GM12872 (cell line): ENCODE data around the gene FHAD1.

Experiments
- TF ChIP-seq, protein P1 (sequence below): IDR thresholded peaks from 3 replicates; pipeline ENCODE4 v1.5.1; 2011; ENCODE audit warnings: low read depth, mild to moderate bottlenecking, low read length, moderate library complexity; ENCODE audit not compliant: insufficient read depth

Gene FHAD1

DNA sequence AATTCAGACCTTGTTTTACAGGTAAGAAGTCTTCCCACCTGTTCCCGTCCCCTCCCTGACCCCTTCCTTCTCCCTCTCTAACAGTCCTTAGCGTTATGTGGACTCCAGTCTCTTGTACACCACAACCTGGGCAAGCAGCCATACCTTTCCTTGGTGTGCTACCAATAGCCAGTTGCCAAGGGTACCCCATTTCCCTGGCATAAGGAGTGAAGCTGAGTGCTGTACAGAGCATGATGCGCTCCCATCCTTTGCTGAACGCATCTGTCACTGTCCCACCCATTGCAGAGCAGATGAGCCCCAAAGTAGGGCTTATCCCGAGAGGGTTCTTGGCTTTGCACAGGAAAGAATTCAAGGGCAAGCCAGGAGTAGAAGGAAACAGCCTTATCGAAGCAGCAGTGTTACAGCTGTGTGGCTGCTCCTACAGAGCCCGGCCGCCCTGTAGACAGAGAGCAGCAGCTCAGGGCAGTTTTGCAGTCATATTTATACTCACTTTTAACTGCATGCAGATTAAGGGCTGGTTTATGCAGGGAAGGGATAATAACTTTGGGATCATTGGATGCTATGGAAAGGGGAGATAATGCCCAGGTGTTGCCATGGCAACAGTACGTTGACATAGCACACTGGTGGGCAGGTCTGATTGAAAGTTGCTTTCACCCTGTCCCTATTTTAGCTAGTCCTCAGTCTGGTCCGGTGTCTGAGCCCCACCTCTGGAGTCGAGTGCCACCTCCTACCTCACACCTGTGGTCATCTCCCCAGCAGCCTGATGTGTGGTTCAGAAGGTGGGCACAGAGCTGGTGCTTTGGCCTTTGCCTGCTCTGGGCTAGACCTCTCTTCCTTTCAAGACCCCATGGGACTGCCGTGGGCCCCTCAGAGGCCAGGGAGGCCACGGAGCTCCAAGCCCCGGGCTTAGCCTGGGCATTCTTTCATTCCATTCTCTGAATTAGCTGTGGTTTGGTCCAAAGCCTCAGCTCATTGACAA is 5.1 kb downstream of the FHAD1 start:
- TF ChIP-seq, protein P1, sequence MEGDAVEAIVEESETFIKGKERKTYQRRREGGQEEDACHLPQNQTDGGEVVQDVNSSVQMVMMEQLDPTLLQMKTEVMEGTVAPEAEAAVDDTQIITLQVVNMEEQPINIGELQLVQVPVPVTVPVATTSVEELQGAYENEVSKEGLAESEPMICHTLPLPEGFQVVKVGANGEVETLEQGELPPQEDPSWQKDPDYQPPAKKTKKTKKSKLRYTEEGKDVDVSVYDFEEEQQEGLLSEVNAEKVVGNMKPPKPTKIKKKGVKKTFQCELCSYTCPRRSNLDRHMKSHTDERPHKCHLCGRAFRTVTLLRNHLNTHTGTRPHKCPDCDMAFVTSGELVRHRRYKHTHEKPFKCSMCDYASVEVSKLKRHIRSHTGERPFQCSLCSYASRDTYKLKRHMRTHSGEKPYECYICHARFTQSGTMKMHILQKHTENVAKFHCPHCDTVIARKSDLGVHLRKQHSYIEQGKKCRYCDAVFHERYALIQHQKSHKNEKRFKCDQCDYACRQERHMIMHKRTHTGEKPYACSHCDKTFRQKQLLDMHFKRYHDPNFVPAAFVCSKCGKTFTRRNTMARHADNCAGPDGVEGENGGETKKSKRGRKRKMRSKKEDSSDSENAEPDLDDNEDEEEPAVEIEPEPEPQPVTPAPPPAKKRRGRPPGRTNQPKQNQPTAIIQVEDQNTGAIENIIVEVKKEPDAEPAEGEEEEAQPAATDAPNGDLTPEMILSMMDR: no peak

DNA sequence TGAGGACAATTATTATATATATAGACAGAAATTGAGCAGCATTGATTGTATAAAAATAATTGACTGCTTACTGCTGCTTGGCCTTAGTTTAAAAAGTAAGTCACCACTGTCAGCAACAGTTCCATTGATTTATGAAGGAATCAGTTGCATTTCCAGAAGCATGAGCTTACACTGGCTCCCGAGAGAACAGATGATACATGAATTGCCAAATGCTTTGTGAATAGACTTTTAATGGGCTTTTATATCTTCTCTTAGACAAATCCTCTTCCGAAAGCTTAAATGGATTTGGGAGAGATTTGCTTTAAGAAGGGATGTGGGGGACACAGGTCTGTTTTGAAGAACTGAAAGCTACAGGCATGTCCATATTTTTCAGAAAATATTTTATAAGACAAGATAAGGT is 7.5 kb downstream of the FHAD1 start:
- TF ChIP-seq, protein P1: no peak

DNA sequence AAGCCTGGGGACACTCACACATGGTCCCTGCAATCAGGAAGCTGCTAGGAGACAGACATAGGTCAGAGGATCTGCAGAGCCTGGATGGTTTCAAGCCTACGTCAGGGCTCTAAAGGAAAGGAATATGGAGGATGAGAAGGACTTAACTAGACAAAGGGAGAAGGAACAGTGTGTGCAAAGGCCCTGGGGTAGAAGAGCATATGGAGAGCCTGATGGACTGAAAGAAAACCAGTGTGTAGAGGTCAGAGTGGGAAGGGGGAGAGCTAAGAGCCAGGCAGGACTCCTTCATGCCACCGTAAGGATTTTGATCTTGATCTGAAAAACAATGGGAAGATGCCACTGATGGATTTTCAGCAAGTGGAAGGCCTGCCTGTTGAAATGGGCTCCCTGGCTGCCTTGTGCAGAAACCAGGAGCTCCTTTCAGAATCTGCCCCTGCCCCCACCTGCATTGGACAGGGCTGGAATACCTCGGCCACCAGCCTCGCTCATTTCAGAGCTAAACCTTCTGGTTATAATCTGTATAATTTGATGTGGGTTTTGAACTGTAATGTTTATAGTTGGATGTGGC is 8.6 kb downstream of the FHAD1 start:
- TF ChIP-seq, protein P1: no peak

DNA sequence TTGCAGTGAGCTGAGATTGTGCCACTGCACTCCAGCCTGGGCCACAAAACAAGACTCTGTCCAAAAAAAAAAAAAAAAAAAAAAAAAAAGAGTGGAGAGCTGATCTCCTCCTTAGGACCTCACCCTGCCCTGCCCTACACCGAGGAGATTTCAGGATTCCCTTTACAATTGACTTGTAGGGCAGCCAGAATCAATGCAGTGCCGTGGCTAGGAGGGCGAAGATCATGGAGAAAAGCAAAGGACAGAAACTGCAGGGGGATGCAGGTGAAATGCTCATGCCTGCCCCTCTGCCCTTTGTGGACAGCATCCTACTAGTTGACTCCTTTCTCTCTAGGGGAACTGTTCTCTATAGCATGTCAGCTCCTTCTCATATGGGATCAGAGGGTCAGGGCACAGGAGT is 9.6 kb downstream of the FHAD1 start:
- TF ChIP-seq, protein P1: no peak

DNA sequence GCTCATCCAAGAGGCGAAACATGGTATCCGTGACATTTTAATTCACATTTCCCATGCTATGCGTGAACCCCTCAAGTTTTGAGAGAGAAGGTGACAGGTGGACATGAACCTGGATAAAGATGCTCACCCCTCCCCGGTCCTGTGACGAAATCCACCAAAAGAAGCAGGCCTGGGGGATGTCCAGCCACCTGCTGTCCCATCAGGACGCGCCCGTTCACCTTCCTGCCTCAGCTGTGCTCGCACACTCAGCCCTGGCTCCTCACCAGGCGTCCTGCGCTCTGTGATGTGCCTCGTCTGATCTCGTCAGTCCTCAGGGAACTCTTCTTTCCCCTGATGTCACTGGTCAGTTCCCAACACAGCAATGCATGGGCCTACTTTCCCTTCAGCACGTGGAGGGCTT is 10.3 kb downstream of the FHAD1 start:
- TF ChIP-seq, protein P1: no peak

DNA sequence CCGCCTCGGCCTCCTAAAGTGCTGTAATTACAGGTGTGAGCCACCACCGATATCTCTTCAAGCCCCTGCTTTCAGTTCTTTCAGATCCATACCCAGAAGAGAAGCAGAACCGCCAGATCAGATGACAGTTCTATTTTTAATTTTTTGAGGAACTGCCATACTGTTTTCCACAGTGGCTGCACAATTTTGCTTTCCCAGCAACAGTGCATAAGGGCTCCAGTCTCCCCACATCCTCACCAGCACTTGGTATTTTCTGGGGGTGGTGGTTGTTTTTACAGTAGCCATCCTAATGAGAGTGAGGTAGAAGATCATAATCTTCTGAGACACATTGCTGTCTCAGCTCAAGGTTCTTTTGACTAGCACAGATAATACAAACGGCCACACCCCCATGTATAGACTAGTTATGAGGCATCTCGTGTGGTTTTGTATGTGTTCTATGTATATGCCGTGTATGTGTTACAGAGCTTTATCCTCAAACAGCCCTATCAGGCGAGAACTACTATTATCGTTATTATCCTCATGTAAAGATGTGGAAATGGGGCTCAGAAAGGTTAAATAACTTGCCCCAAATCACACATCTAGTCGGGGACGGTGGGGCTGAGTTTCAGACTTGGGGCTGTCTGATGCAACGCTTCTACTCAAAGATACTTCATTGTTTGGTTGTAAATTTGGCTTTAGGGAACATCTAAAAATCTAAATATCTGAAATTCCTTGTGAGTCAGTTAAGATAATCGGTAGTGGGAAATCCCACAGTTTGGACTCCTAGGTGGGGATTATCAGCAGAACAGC is 12.0 kb downstream of the FHAD1 start:
- TF ChIP-seq, protein P1: no peak

DNA sequence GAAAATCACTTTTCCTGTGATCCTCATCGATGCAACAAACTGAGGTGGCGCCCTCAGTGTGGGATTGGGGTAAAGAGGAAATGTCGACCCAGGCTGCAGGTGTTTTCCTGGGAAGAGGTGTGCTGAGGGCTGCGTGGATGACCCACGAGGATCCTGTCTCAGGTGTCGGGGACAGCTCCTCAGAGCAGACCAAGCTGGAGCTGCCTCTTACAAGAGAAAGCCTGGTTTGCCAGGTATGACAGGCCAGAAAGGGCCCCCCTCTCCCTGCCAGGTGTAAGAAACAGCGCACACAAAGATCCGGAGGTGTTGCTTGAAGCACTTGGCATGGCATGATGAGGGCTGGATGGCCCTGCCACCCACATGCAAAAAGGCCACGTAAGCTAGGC is 12.6 kb downstream of the FHAD1 start:
- TF ChIP-seq, protein P1: no peak
